ENCODE results near the gene TRIO.

- TF ChIP-seq CTCF (IDR thresholded peaks at IDR 0.05) (no peak), POLR2A (IDR thresholded peaks at IDR 0.05) (no peak)
Measured at GRCh38 chr5:14441641-14442040, 298.5 kb downstream of the TRIO start.
